GM12872 (cell line): ENCODE data around the gene VPS72.

Experiments
- CTCF ChIP-seq: IDR thresholded peaks from 3 replicates; pipeline ENCODE4 v1.5.1; 2011; ENCODE audit warnings: low read depth, mild to moderate bottlenecking, low read length, moderate library complexity; ENCODE audit not compliant: insufficient read depth

The VPS72 gene

GRCh38 chr1:151211972-151212705, 22.1 kb upstream of the VPS72 start:
- no peak for TF ChIP-seq CTCF

DNA sequence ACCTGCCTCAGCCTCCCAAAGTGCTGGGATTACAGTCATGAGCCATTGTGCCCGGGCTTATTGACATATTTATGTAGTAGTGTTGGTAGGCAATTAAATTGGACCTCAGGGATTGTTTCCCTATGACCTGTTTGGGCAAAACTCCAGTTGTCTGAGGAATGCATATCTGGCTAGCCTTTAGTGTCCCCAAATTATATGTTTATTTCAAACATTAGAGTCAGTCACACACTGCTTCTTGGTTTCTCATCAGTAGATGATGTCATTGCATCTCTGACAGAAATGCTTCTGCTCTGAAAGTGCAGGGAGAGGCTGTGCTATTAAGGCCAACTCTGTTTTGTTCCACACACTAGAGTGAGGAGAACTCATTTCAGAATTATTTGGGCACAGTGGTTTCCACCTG, 20.8 kb upstream of the VPS72 start:
- TF ChIP-seq CTCF = no peak

GRCh38 chr1:151199873-151200581, 10.0 kb upstream of the VPS72 start:
- TF ChIP-seq CTCF = no peak

DNA sequence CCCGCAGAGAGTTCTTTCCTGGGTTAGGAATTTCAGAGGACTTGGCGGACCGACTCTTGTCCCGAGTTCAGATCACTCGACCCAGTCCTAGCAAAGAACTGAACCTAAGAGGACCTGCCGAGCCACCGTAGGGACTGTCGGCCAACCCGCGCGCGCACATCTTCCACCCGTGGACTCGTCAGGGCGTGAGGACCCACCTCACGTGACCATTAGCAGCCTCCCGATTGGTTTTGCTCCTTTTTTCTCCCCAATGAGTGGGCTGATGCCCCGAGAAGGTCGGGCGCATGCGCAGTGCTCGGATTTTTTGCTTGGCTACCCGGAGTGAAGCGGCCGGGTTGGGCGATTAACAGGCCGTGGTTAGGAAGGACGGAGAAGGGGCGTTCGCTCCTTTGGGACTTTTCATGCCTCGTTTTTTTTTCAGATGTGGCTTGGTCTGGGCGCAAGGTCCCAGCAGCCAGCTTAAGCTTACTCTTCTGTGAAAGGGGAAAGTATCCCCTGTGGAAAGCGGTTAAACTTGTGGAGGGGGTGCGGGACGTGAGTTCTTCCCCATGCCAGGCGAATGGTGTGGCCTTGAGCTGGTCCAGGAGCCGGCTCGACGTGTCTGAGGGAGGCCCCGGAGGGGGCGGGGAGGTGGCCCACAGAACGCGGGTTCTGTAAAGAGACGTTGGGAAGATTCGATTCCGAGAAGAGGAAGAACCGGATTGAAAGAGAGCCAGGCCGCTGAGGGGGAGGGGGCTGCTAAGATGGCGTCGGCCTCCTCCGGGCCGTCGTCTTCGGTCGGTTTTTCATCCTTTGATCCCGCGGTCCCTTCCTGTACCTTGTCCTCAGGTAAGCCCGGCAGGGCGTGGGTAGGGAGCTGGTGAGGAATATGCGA, 8.5 kb upstream of the VPS72 start, which contains the start of gene PIP5K1A:
Gene PIP5K1A (plus strand): TSS at position 299 of the 874 bp plus-strand sequence. CDS start 445 bp downstream, at position 744.
- no peak for TF ChIP-seq CTCF

- no peak for TF ChIP-seq CTCF
Measured at GRCh38 chr1:151197863-151198253, 7.9 kb upstream of the VPS72 start.

DNA sequence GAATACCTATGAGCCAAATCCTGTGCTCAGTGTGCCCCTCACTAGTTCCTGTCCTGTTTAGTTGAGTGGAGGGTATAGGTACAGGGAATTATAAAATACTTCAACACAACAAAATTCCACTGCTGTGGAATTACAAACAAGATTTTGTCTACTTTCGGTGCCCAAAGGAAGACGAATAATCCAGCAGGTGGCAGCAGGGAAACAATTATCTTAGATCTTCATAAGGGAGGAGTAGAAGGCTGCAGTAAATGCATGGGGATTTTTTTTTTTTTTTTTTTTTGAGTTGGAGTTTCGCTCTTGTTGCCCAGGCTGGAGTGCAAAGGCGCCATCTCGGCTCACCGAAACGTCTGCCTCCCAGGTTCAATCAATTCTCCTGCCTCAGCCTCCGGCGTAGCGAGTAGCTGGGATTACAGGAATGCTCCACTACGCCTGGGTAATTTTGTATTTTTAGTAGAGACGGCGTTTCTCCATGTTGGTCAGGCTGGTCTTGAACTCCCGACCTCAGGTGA, 6.3 kb upstream of the VPS72 start:
- peak; percentile 47; the same call in 2 of the 3 replicates for TF ChIP-seq CTCF

- TF ChIP-seq CTCF = no peak
Measured at GRCh38 chr1:151193856-151194255, 3.9 kb upstream of the VPS72 start.
